Panc1 (cell line): ENCODE results near the gene SPRTN.

ENCODE experiments used
- CTCF ChIP-seq: fragments of 450-650 bp; IDR thresholded peaks from 2 replicates; pipeline ENCODE4 v1.5.1; 2017; ENCODE audit warnings: mild to moderate bottlenecking
- REST ChIP-seq, 2 experiments: IDR thresholded peaks; 2 replicates each; pipeline ENCODE4 v1.6.1; 2011 to 2012; ENCODE audit warnings: low read depth in 2 of 2, control low read depth in 1 of 2, low read length in 1 of 2, mild to moderate bottlenecking in 1 of 2, moderate library complexity in 1 of 2; ENCODE audit not compliant: insufficient read depth in 1 of 2
- SIN3A ChIP-seq: IDR thresholded peaks from 2 replicates; pipeline ENCODE4 v1.6.1; 2012; ENCODE audit warnings: low read depth, mild to moderate bottlenecking, low read length, moderate library complexity, borderline replicate concordance; ENCODE audit not compliant: insufficient read depth

DNA sequence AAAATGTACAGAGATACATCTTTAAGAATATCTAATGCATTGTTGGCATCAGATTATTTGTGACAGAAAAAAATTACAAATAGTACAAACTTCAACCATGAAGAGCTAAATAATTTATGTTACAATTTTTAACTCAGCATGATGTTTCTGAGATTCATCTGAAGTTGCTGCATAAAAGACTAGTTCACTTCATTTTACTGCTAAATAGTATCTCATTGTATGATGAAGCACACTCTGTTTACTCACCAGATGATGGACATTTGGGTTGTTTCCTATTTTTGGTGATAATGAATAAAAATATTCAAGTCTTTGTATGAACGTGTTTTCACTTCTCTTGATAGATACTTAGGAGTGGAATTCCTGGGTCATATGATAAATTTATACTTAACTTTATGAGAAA is 63.4 kb downstream of the SPRTN start:
- TF ChIP-seq CTCF (no peak), SIN3A (no peak), REST (IDR thresholded peaks at IDR 0.05; ENCODE audit: insufficient read depth in 1 of 2, low read depth in 2 of 2, low read length in 1 of 2) (no peak)
